DMS53 treated with DMSO at 0.1 percent for 48 hours (cell line): Measurements from ENCODE around the gene CES2.
"Not testable (repeated sequence)": the region's sequence is repeated elsewhere in the genome, so short reads cannot be mapped to it uniquely, and the experiment has no call there.

Experiments used
- DNase-seq: peaks from one replicate; lab custom pipeline; 2025; ENCODE audit not compliant: unreplicated experiment; lab: John Stamatoyannopoulos, UW

Gene CES2

GRCh38 chr16:66976746-66977145, 41.4 kb downstream of the CES2 start:
- no peak for DNase-seq

GRCh38 chr16:66977341-66978113, 42.2 kb downstream of the CES2 start:
- DNase-seq, result peak; percentile 62

GRCh38 chr16:66979011-66979717, 43.8 kb downstream of the CES2 start:
- DNase-seq, result no peak

GRCh38 chr16:66983033-66983432, 47.7 kb downstream of the CES2 start:
- no peak for DNase-seq

GRCh38 chr16:66984892-66985311, 49.6 kb downstream of the CES2 start:
- DNase-seq, result no peak

GRCh38 chr16:66986559-66986958, 51.2 kb downstream of the CES2 start:
- no peak for DNase-seq

GRCh38 chr16:66988197-66988788, 53.0 kb downstream of the CES2 start, which contains the start of gene CES4A:
Gene CES4A (plus strand): TSS chr16:66988589. CDS start chr16:66988773, 184 bp downstream.
- DNase-seq, result no peak

- no peak for DNase-seq
Observed at GRCh38 chr16:66991545-66992077, 56.3 kb downstream of the CES2 start.

- not testable (repeated sequence) for DNase-seq
Observed at GRCh38 chr16:66993558-66993957, 58.2 kb downstream of the CES2 start.
